K562 (cell line): ENCODE data around the gene CTDSPL2. TPM values are rescaled to one million over a fixed set of nuclear protein-coding genes. Genes with fewer than 3 reads are reported as not detected.

Experiments
- ATAC-seq: fragments of 200-7000 bp; cut with Tn5 transposase; 3 replicates; pipeline ENCODE4 v1.9.1; 2020; ENCODE audit warnings: moderate library complexity
- BruUV-seq: library from RNA; stranded (reverse); fragments of 400-500 nt; replicated peaks from 2 replicates; lab custom pipeline; 2021; lab: Mats Ljungman, UMichigan
- CTCF ChIA-PET: fragments of 300-600 bp; formaldehyde crosslinking; extraction: SDS; loops from one replicate; lab custom pipeline; 2021; ENCODE audit warnings: low intra/inter-chr PET ratio; lab: Yijun Ruan, JAX
- POLR2A ChIA-PET: fragments of 300-600, 350-650 bp; sonication (Branson Sonifier 250); formaldehyde crosslinking; extraction: SDS; loops from one replicate; lab custom pipeline; 2021; ENCODE audit warnings: antibody characterized with exemption, inconsistent platforms; lab: Yijun Ruan, JAX
- DNase-seq, 4 experiments: peaks; one replicate each; pipeline versions ENCODE4 v3.0.0 to v3.0.0-alpha.2; 2011 to 2018; ENCODE audit warnings: low spot score in 3 of 4, mixed read lengths in 3 of 4; ENCODE audit errors: extremely low read depth in 1 of 4
- FAIRE-seq: peaks from 2 replicates; lab custom pipeline; 2011; peaks lifted over from hg19 to GRCh38; lab: Jason Lieb, UNC
- H2AFZ ChIP-seq: 2 replicates; pipeline ENCODE4 v1.6.0; 2011; ENCODE audit warnings: low read depth, low read length, control low read depth, inconsistent platforms
- H3K27ac ChIP-seq: fragments of 200-600 bp; 3 replicates; pipeline ENCODE4 v1.8.0; 2011; ENCODE audit warnings: low read depth, mild to moderate bottlenecking, control low read depth, inconsistent platforms, low read length, moderate library complexity, mixed read lengths; ENCODE audit errors: extremely low read depth
- H3K27me3 ChIP-seq, 2 experiments: fragments of 300-600 bp in 1 of 2; 2 replicates in 1 of 2; 3 replicates in 1 of 2; pipeline versions ENCODE4 v1.6.0 to v1.8.0; 2011; ENCODE audit warnings: inconsistent platforms in 2 of 2, low read length in 2 of 2, mild to moderate bottlenecking in 1 of 2, mixed read lengths in 1 of 2, moderate library complexity in 1 of 2; ENCODE audit not compliant: control insufficient read depth in 2 of 2, insufficient read depth in 2 of 2
- H3K36me3 ChIP-seq: fragments of 300-600 bp; 3 replicates; pipeline ENCODE4 v1.8.0; 2011; ENCODE audit warnings: mild to moderate bottlenecking, low read length, inconsistent platforms; ENCODE audit not compliant: control insufficient read depth, insufficient read depth
- H3K4me1 ChIP-seq, 2 experiments: fragments of 200-600 bp in 1 of 2; replicated peaks in 1 of 2; 2 replicates in 1 of 2; 3 replicates in 1 of 2; pipeline versions ENCODE4 v1.5.1 to v1.8.0; 2011; ENCODE audit warnings: inconsistent platforms in 2 of 2, low read length in 2 of 2, mild to moderate bottlenecking in 1 of 2, mixed read lengths in 1 of 2, moderate library complexity in 1 of 2; ENCODE audit not compliant: control insufficient read depth in 2 of 2, insufficient read depth in 2 of 2
- H3K4me2 ChIP-seq: 2 replicates; pipeline ENCODE4 v1.6.1; 2011; ENCODE audit warnings: low read length, control low read depth, inconsistent platforms, mixed read lengths; ENCODE audit not compliant: insufficient read depth
- H3K4me3 ChIP-seq: fragments of 200-600 bp; sonication (generic), shearing (Covaris generic); 2 replicates; pipeline ENCODE4 v1.5.1; 2016; ENCODE audit warnings: control low read depth, inconsistent platforms
- H3K79me2 ChIP-seq: fragments of 200-600 bp; 3 replicates; pipeline ENCODE4 v1.8.0; 2011; ENCODE audit warnings: low read length, inconsistent platforms; ENCODE audit not compliant: control insufficient read depth, insufficient read depth
- H3K9ac ChIP-seq, 2 experiments: 2 replicates each; pipeline versions ENCODE4 v1.6.0 to v1.6.1; 2011; ENCODE audit warnings: low read depth in 2 of 2, low read length in 2 of 2, control low read depth in 1 of 2, inconsistent platforms in 1 of 2, mild to moderate bottlenecking in 1 of 2, mixed read lengths in 1 of 2; ENCODE audit not compliant: insufficient read depth in 1 of 2
- H3K9me1 ChIP-seq: one replicate; pipeline ENCODE4 v1.6.0; 2011; ENCODE audit warnings: inconsistent platforms, mild to moderate bottlenecking, low read length, moderate library complexity; ENCODE audit not compliant: control insufficient read depth, insufficient read depth
- H3K9me3 ChIP-seq: replicated peaks from 2 replicates; pipeline ENCODE4 v1.5.1; 2011; ENCODE audit warnings: low read depth, low read length, inconsistent platforms; ENCODE audit not compliant: control insufficient read depth, insufficient read depth
- H4K20me1 ChIP-seq: replicated peaks from 2 replicates; pipeline ENCODE4 v1.6.1; 2011; ENCODE audit warnings: low read length, inconsistent platforms, mixed read lengths; ENCODE audit not compliant: control insufficient read depth, insufficient read depth
- ATF3 ChIP-seq, 2 experiments: fragments of 450-650 bp in 1 of 2; sonication (generic) in 1 of 2; formaldehyde crosslinking in 1 of 2; IDR thresholded peaks in 1 of 2; conservative IDR thresholded peaks in 1 of 2; 2 replicates each; pipeline versions ENCODE4 v1.6.1 to v1.8.1; 2016 to 2023; ENCODE audit warnings: mild to moderate bottlenecking in 2 of 2, moderate library complexity in 2 of 2, inconsistent platforms in 1 of 2, missing genetic modification reagents in 1 of 2
- CEBPG ChIP-seq, 3 experiments: fragments of 200-800 bp in 1 of 3; sonication (Bioruptor generic) in 1 of 3; sonication (generic) in 1 of 3; formaldehyde crosslinking in 1 of 3; IDR thresholded peaks in 2 of 3; conservative IDR thresholded peaks in 1 of 3; 2 replicates each; pipeline versions ENCODE4 v1.6.1 to v1.8.0; 2016 to 2022; ENCODE audit warnings: missing compliant biosample characterization in 2 of 3, missing genetic modification characterization in 2 of 3, mild to moderate bottlenecking in 1 of 3, missing genetic modification reagents in 1 of 3
- FOSL1 ChIP-seq: fragments of 200-800 bp; sonication (Bioruptor generic); conservative IDR thresholded peaks from 2 replicates; pipeline ENCODE4 v1.6.1; 2016; ENCODE audit warnings: missing genetic modification characterization, missing compliant biosample characterization
- MEIS2 ChIP-seq: fragments of 450-650 bp; IDR thresholded peaks from 2 replicates; pipeline ENCODE4 v1.6.1; 2014; ENCODE audit warnings: mild to moderate bottlenecking; ENCODE audit not compliant: partially characterized antibody
- NBN ChIP-seq: fragments of 450-650 bp; IDR thresholded peaks from 2 replicates; pipeline ENCODE4 v1.6.1; 2016; ENCODE audit warnings: low read depth, mild to moderate bottlenecking
- TFAP4 ChIP-seq: sonication (generic); formaldehyde crosslinking; IDR thresholded peaks from 2 replicates; pipeline ENCODE4 v1.8.0; 2022; ENCODE audit warnings: missing genetic modification reagents, mild to moderate bottlenecking, moderate library complexity, borderline replicate concordance
- ZNF444 ChIP-seq: fragments of 250-450 bp; sonication (Bioruptor Pico); IDR thresholded peaks from 2 replicates; pipeline ENCODE4 v1.4.0; 2020; ENCODE audit warnings: mild to moderate bottlenecking, moderate library complexity
- WGBS: fragments of 100-300 bp; shearing (Covaris generic); methylation state at CpG from one replicate; pipeline ENCODE4 v1.1.6; 2016; ENCODE audit warnings: low coverage, mixed read lengths; ENCODE audit not compliant: insufficient coverage; ENCODE audit errors: missing lambda C conversion rate; 5-methylcytosine and 5-hydroxymethylcytosine counted together
- in situ Hi-C: fragments of 300-500 bp; cut with MboI; formaldehyde crosslinking; loops from 4 replicates; pipeline ENCODE4 v1.15.0; 2018; ENCODE audit warnings: inconsistent platforms, mixed read lengths
- intact Hi-C: fragments of 100-400 bp; cut with micrococcal nuclease; formaldehyde crosslinking; loops from 2 replicates; pipeline ENCODE4 v1.14.2; 2022
- polyA plus RNA-seq, 8 experiments: library from polyadenylated mRNA; depleted of rRNA in 4 of 8; stranded (reverse) in 5 of 8; unstranded in 3 of 8; fragments of >200 nt; fragmentation: Nextera tagmentation in 2 of 8; fragmentation: Illumina TruSeq in 1 of 8; extraction: Ambion mirVana in 2 of 8; extraction: Trizol in 1 of 8; gene quantifications; 2 replicates each; pipeline versions ENCODE4 v1.2.1 to v1.2.3, GENCODE V29; 2011 to 2014; ENCODE audit warnings: inconsistent platforms in 1 of 8, missing spikeins in 1 of 8
- total RNA-seq, 7 experiments: library from RNA; depleted of rRNA in 6 of 7; stranded (reverse); fragments of >200 nt in 6 of 7; fragmentation: Illumina TruSeq in 2 of 7; extraction: Trizol in 2 of 7; gene quantifications; 2 replicates each; pipeline versions ENCODE4 v1.2.1 to v1.2.3, GENCODE V29; 2011 to 2021; ENCODE audit warnings: low replicate concordance in 1 of 7

CTDSPL2 gene
- total and polyA plus RNA-seq, 9 of the 15 experiments (the other 6 are each of a cell fraction or from before 2014, with no cell fraction given) = 16.8 to 79.0 (median 53.1) TPM

GRCh38 chr15:44468709-44469385, 41.4 kb downstream of the CTDSPL2 start:
- Histone ChIP-seq H2AFZ (no peak overlapping the region), H3K4me2 (no peak overlapping the region), H3K27ac (no peak overlapping the region), H3K79me2 (peaks cover 62% of the 10 kb centered on the region), H3K9me3 (no peaks in the 10 kb centered on the region), H3K36me3 (peaks cover 50% of the 10 kb centered on the region; the same call in 2 of the 3 replicates), H4K20me1 (0 out of 2 replicates have a peak, but pooled peaks cover 3% of the 10 kb centered on the region), H3K27me3 (no peaks in the 10 kb centered on the region), H3K4me3 (no peak overlapping the region), H3K9me1 (no peaks in the 10 kb centered on the region), H3K9ac (no peak overlapping the region), H3K4me1 (no peaks in the 10 kb centered on the region)
- CTCF ChIA-PET = no interaction called here
- POLR2A ChIA-PET = interaction anchor here (2.1 kb wide), 1 partner anchor 12 kb away, joined by 6 read pairs; no protein-coding TSS in a partner anchor
- TF ChIP-seq NBN = no peak
- TF ChIP-seq ATF3 (IDR thresholded peaks at IDR 0.05) = peak; percentile 66
- no peak for TF ChIP-seq ATF3 (CRISPR knock-in tag; conservative IDR thresholded peaks at IDR 0.05)
- peak; percentile 64 for TF ChIP-seq MEIS2
- TF ChIP-seq FOSL1 (tag) = peak; percentile 37; the same call in 1 of the 2 replicates
- no peak for TF ChIP-seq TFAP4 (CRISPR knock-in tag)
- no peak for TF ChIP-seq ZNF444
- TF ChIP-seq CEBPG (CRISPR knock-in tag; IDR thresholded peaks at IDR 0.05) = no peak
- TF ChIP-seq CEBPG (tag; conservative IDR thresholded peaks at IDR 0.05 in 1 of 2, IDR thresholded peaks at IDR 0.05 in 1 of 2) = peak in 1 of 2 experiments; percentile 49; a peak in 1 of 4 replicates
- no peak for FAIRE-seq
- ATAC-seq = no peak
- no peak for DNase-seq
- TSS peak; percentile 17 for BruUV-seq
- in situ Hi-C loops (no loop called here), intact Hi-C loops (no loop called here)
- WGBS = 70% methylated on average over 3 of the region's 3 CpGs
